ES-I3 (cell line): ENCODE results near the gene TMEM187.

Experiments used
- H3K36me3 ChIP-seq: 2 replicates; pipeline ENCODE4 v1.6.1; 2013; ENCODE audit warnings: mild to moderate bottlenecking, low read length, control low read depth, moderate library complexity; ENCODE audit not compliant: insufficient read depth
- H3K4me1 ChIP-seq: 2 replicates; pipeline ENCODE4 v1.6.1; 2013; ENCODE audit warnings: mild to moderate bottlenecking, control low read depth, low read length; ENCODE audit not compliant: insufficient read depth
- H3K9ac ChIP-seq: 2 replicates; pipeline ENCODE4 v1.6.1; 2013; ENCODE audit warnings: low read depth, mild to moderate bottlenecking, low read length, moderate library complexity
- H3K9me3 ChIP-seq: 2 replicates; pipeline ENCODE4 v1.6.1; 2013; ENCODE audit warnings: mild to moderate bottlenecking, low read length, moderate library complexity; ENCODE audit not compliant: control insufficient read depth, insufficient read depth

TMEM187 gene

GRCh38 chrX:153999359-154000037 is 26.9 kb downstream of the TMEM187 start:
- Histone ChIP-seq H3K36me3 (no peaks in the 10 kb centered on the region), H3K4me1 (peaks cover 9% of the 10 kb centered on the region; the same call in 1 of the 2 replicates), H3K9ac (no peak overlapping the region), H3K9me3 (no peaks in the 10 kb centered on the region)

- Histone ChIP-seq H3K9me3 (no peaks in the 10 kb centered on the region), H3K4me1 (peaks cover 9% of the 10 kb centered on the region; the same call in 1 of the 2 replicates), H3K9ac (no peak overlapping the region), H3K36me3 (no peaks in the 10 kb centered on the region)
Measured at GRCh38 chrX:154000051-154000450, 27.5 kb downstream of the TMEM187 start.

- H3K9me3 ChIP-seq: no peaks in the 10 kb centered on the region
- no peak overlapping the region for H3K9ac ChIP-seq
- no peaks in the 10 kb centered on the region for H3K36me3 ChIP-seq
- H3K4me1 ChIP-seq: peaks cover 9% of the 10 kb centered on the region; the same call in 1 of the 2 replicates
Measured at GRCh38 chrX:154002215-154002719, 29.7 kb downstream of the TMEM187 start.

GRCh38 chrX:154004315-154004714 is 31.8 kb downstream of the TMEM187 start:
- H3K36me3 ChIP-seq: no peaks in the 10 kb centered on the region; the same call in 1 of the 2 replicates
- no peaks in the 10 kb centered on the region for H3K9me3 ChIP-seq
- H3K9ac ChIP-seq: no peak overlapping the region
- H3K4me1 ChIP-seq: peaks cover 9% of the 10 kb centered on the region; the same call in 1 of the 2 replicates

- Histone ChIP-seq H3K9ac (no peak overlapping the region), H3K4me1 (peaks cover 5% of the 10 kb centered on the region; the same call in 1 of the 2 replicates), H3K9me3 (no peaks in the 10 kb centered on the region), H3K36me3 (no peaks in the 10 kb centered on the region; the same call in none of the 2 replicates)
Measured at GRCh38 chrX:154006947-154007346, 34.4 kb downstream of the TMEM187 start.

- Histone ChIP-seq H3K4me1 (no peaks in the 10 kb centered on the region; the same call in 1 of the 2 replicates), H3K9me3 (no peaks in the 10 kb centered on the region), H3K36me3 (no peaks in the 10 kb centered on the region; the same call in none of the 2 replicates), H3K9ac (no peak overlapping the region)
Measured at GRCh38 chrX:154008521-154008920, 36.0 kb downstream of the TMEM187 start.

- Histone ChIP-seq H3K4me1 (peaks cover 6% of the 10 kb centered on the region; the same call in 1 of the 2 replicates), H3K36me3 (no peaks in the 10 kb centered on the region; the same call in none of the 2 replicates), H3K9me3 (no peaks in the 10 kb centered on the region), H3K9ac (no peak overlapping the region)
Measured at GRCh38 chrX:154010330-154011087, 38.0 kb downstream of the TMEM187 start.

GRCh38 chrX:154011376-154012335 is 39.1 kb downstream of the TMEM187 start:
- Histone ChIP-seq H3K4me1 (peaks cover 8% of the 10 kb centered on the region; the same call in 1 of the 2 replicates), H3K9ac (no peak overlapping the region), H3K9me3 (no peaks in the 10 kb centered on the region), H3K36me3 (no peaks in the 10 kb centered on the region; the same call in none of the 2 replicates)

- no peaks in the 10 kb centered on the region; the same call in none of the 2 replicates for H3K36me3 ChIP-seq
- H3K9me3 ChIP-seq: no peaks in the 10 kb centered on the region
- no peak overlapping the region for H3K9ac ChIP-seq
- H3K4me1 ChIP-seq: peaks cover 8% of the 10 kb centered on the region; the same call in 1 of the 2 replicates
Measured at GRCh38 chrX:154012336-154012991, 39.9 kb downstream of the TMEM187 start.

- Histone ChIP-seq H3K36me3 (no peaks in the 10 kb centered on the region; the same call in 1 of the 2 replicates), H3K4me1 (peaks cover 8% of the 10 kb centered on the region; the same call in 1 of the 2 replicates), H3K9me3 (no peaks in the 10 kb centered on the region), H3K9ac (no peak overlapping the region)
Measured at GRCh38 chrX:154013001-154013421, 40.5 kb downstream of the TMEM187 start.

GRCh38 chrX:154013614-154014360 is 41.2 kb downstream of the TMEM187 start:
- no peaks in the 10 kb centered on the region; the same call in 1 of the 2 replicates for H3K36me3 ChIP-seq
- H3K9me3 ChIP-seq: no peaks in the 10 kb centered on the region
- H3K9ac ChIP-seq: no peak overlapping the region
- peaks cover 8% of the 10 kb centered on the region; the same call in 1 of the 2 replicates for H3K4me1 ChIP-seq

- Histone ChIP-seq H3K4me1 (peaks cover 8% of the 10 kb centered on the region; the same call in 1 of the 2 replicates), H3K9me3 (no peaks in the 10 kb centered on the region), H3K9ac (no peak overlapping the region), H3K36me3 (no peaks in the 10 kb centered on the region; the same call in 1 of the 2 replicates)
Measured at GRCh38 chrX:154014429-154015380, 42.2 kb downstream of the TMEM187 start.
